ENCODE results near the gene TBX4.

- TF ChIP-seq CTCF (IDR thresholded peaks at IDR 0.05; ENCODE audit: insufficient read depth, low read length, poor library complexity, severe bottlenecking) (no peak), EZH2phosphoT487 (conservative IDR thresholded peaks at IDR 0.05; ENCODE audit: low read length) (no peak)
Observed at GRCh38 chr17:61418449-61418848, 33.8 kb upstream of the TBX4 start.
